ENCODE results near the gene ZC3H6. TPM values are rescaled to one million over a fixed set of nuclear protein-coding genes. Genes with fewer than 3 reads are reported as not detected.

ZC3H6 gene
- total RNA-seq (2022; extraction: Qiagen RNA extraction; ENCODE audit: low read depth), result 0.26 to 0.85 TPM (median 0.33 TPM) in 5 replicates

GRCh38 chr2:112275311-112275886 lies at the start of gene ZC3H6:
TSS of gene ZC3H6 (plus strand) at chr2:112275597. CDS start at chr2:112275995, 398 bp downstream.

GRCh38 chr2:112254466-112255240 lies 20.7 kb upstream of the ZC3H6 start, which contains the start of gene ZC3H8:
TSS of gene ZC3H8 (minus strand) at chr2:112255042. CDS start at chr2:112254981, 61 bp downstream.

Other genes starting within 250 kb of the ZC3H6 start
- 8.6 to 20.3 TPM (median 16.8 TPM) in 5 replicates for gene TMEM87B, start 220.3 kb upstream of the ZC3H6 start, total RNA-seq (2022; extraction: Qiagen RNA extraction; ENCODE audit: low read depth)
- 0.28 to 0.91 TPM (median 0.60 TPM) in 5 replicates for gene FBLN7, start 137.2 kb upstream of the ZC3H6 start, total RNA-seq (2022; extraction: Qiagen RNA extraction; ENCODE audit: low read depth)
- 13.9 to 24.6 TPM (median 15.2 TPM) in 5 replicates for gene ZC3H8, start 20.6 kb upstream of the ZC3H6 start, total RNA-seq (2022; extraction: Qiagen RNA extraction; ENCODE audit: low read depth)
- 2.0 to 4.1 TPM (median 2.7 TPM) in 5 replicates for gene RGPD8, start 158.0 kb downstream of the ZC3H6 start, total RNA-seq (2022; extraction: Qiagen RNA extraction; ENCODE audit: low read depth)
- gene TTL, start 206.6 kb downstream of the ZC3H6 start, total RNA-seq (2022; extraction: Qiagen RNA extraction; ENCODE audit: low read depth), result 29.5 to 45.5 TPM (median 42.1 TPM) in 5 replicates